HG03135 (cell line): Measurements from ENCODE around the gene HOXC9.

Source experiments
- ATAC-seq: cut with Tn5 transposase; IDR thresholded peaks from one replicate; pipeline ENCODE4 v1.9.1; 2021; ENCODE audit warnings: mild to moderate bottlenecking, moderate library complexity; ENCODE audit not compliant: unreplicated experiment

HOXC9 gene

GRCh38 chr12:53986686-53987483, 13.1 kb upstream of the HOXC9 start:
- no peak for ATAC-seq

- no peak for ATAC-seq
These were observed 12.2 kb upstream of the HOXC9 start for GRCh38 chr12:53987787-53988230.

- no peak for ATAC-seq
These were observed 11.3 kb upstream of the HOXC9 start for GRCh38 chr12:53988541-53989226.

GRCh38 chr12:53989227-53990113, 10.5 kb upstream of the HOXC9 start:
- ATAC-seq = no peak

- ATAC-seq = no peak
These were observed 9.5 kb upstream of the HOXC9 start for GRCh38 chr12:53990311-53991076.

- ATAC-seq = no peak
These were observed 8.9 kb upstream of the HOXC9 start for GRCh38 chr12:53991077-53991460.

- no peak for ATAC-seq
These were observed 7.5 kb upstream of the HOXC9 start for GRCh38 chr12:53992377-53992889.

- no peak for ATAC-seq
These were observed 6.6 kb upstream of the HOXC9 start for GRCh38 chr12:53993162-53994008.

- ATAC-seq = no peak
These were observed 6.0 kb upstream of the HOXC9 start for GRCh38 chr12:53994009-53994263.

GRCh38 chr12:53994264-53995001, 5.5 kb upstream of the HOXC9 start:
- ATAC-seq = no peak

- no peak for ATAC-seq
These were observed 5.0 kb upstream of the HOXC9 start for GRCh38 chr12:53995002-53995377.

- ATAC-seq = no peak
These were observed 4.4 kb upstream of the HOXC9 start for GRCh38 chr12:53995378-53996239.

GRCh38 chr12:53996240-53997203, 3.4 kb upstream of the HOXC9 start:
- no peak for ATAC-seq

- ATAC-seq = no peak
These were observed 2.5 kb upstream of the HOXC9 start for GRCh38 chr12:53997204-53998109.

GRCh38 chr12:53998110-53998899, 1.7 kb upstream of the HOXC9 start:
- no peak for ATAC-seq
